Astrocyte of the spinal cord (primary cell): ENCODE data around the gene SIGLEC7.

Experiments used
- DNase-seq: peaks from one replicate; pipeline ENCODE4 v3.0.0; 2011; ENCODE audit warnings: low read depth, low spot score
- H3K4me3 ChIP-seq: 2 replicates; pipeline ENCODE4 v1.5.1; 2011; ENCODE audit warnings: low read depth, mild to moderate bottlenecking, low read length, moderate library complexity
- CTCF ChIP-seq: IDR thresholded peaks from 2 replicates; pipeline ENCODE4 v1.5.1; 2012; ENCODE audit warnings: low read depth, mild to moderate bottlenecking, low read length, inconsistent platforms
- in situ Hi-C: cut with HindIII; loops from 2 replicates; pipeline ENCODE4 v1.10.0; 2017; ENCODE audit warnings: low sequenced_read_pairs

Gene SIGLEC7

GRCh38 chr19:51122112-51122981 is 19.8 kb upstream of the SIGLEC7 start:
- no peak for TF ChIP-seq CTCF
- in situ Hi-C loops, result no loop called here
- DNase-seq, result no peak
- H3K4me3 ChIP-seq, result no peak overlapping the region

GRCh38 chr19:51123381-51123800 is 18.7 kb upstream of the SIGLEC7 start:
- in situ Hi-C loops, result no loop called here
- H3K4me3 ChIP-seq, result no peak overlapping the region
- TF ChIP-seq CTCF, result no peak
- no peak for DNase-seq

GRCh38 chr19:51123802-51124201 is 18.3 kb upstream of the SIGLEC7 start:
- TF ChIP-seq CTCF, result no peak
- DNase-seq, result no peak
- no peak overlapping the region for H3K4me3 ChIP-seq
- in situ Hi-C loops, result no loop called here

GRCh38 chr19:51124216-51124615 is 17.9 kb upstream of the SIGLEC7 start:
- no peak overlapping the region for H3K4me3 ChIP-seq
- no peak for DNase-seq
- in situ Hi-C loops, result no loop called here
- no peak for TF ChIP-seq CTCF

- H3K4me3 ChIP-seq, result no peak within 1 kb of the TSS
- TF ChIP-seq CTCF, result no peak
- in situ Hi-C loops, result no loop called here
- DNase-seq, result no peak
Measured at GRCh38 chr19:51124729-51125128, 17.4 kb upstream of the SIGLEC7 start, which contains the start of gene SIGLEC9. Gene SIGLEC9, plus strand, starts transcription at chr19:51124906. Its CDS starts 69 bp downstream, at chr19:51124975.

GRCh38 chr19:51125421-51126075 is 16.6 kb upstream of the SIGLEC7 start:
- H3K4me3 ChIP-seq, result no peak overlapping the region
- no peak for DNase-seq
- in situ Hi-C loops, result no loop called here
- TF ChIP-seq CTCF, result no peak
